ENCODE data around the gene PITPNM1. TPM values are rescaled to one million over a fixed set of nuclear protein-coding genes. Genes with fewer than 3 reads are reported as not detected.

PITPNM1 gene
- total and polyA plus RNA-seq, 3 experiments from 2014 or later, result 49.6 to 109 (median 94.0) TPM

Other genes starting within 250 kb of the PITPNM1 start
- 100 to 1,000 TPM; 237 to 246 TPM for gene GRK2, start 238.9 kb downstream of the PITPNM1 start, total RNA-seq
- 69.9 TPM for gene GRK2, start 238.9 kb downstream of the PITPNM1 start, polyA plus RNA-seq
- gene ANKRD13D, start 216.1 kb downstream of the PITPNM1 start, total RNA-seq, result 10 to 100 TPM; 84.9 to 90.1 TPM
- 23.9 TPM for gene ANKRD13D, start 216.1 kb downstream of the PITPNM1 start, polyA plus RNA-seq
- gene SSH3, start 201.8 kb downstream of the PITPNM1 start, total RNA-seq, result 10 to 100 TPM in 1 of 2 experiments, 1 to 10 TPM in 1; 8.4 to 10.6 TPM
- gene SSH3, start 201.8 kb downstream of the PITPNM1 start, polyA plus RNA-seq, result 3.5 TPM
- gene POLD4, start 151.8 kb downstream of the PITPNM1 start, total RNA-seq, result 10 to 100 TPM; 32.3 to 37.8 TPM
- gene POLD4, start 151.8 kb downstream of the PITPNM1 start, polyA plus RNA-seq, result 91.2 TPM
- 1 to 10 TPM; 3.5 to 4.2 TPM for gene CLCF1, start 131.8 kb downstream of the PITPNM1 start, total RNA-seq
- gene CLCF1, start 131.8 kb downstream of the PITPNM1 start, polyA plus RNA-seq, result 4.6 TPM
- 10 to 100 TPM; 36.8 to 38.8 TPM for gene RAD9A, start 113.4 kb downstream of the PITPNM1 start, total RNA-seq
- gene RAD9A, start 113.4 kb downstream of the PITPNM1 start, polyA plus RNA-seq, result 9.4 TPM
- 100 to 1,000 TPM; 338 to 357 TPM for gene PPP1CA, start 103.5 kb downstream of the PITPNM1 start, total RNA-seq
- gene PPP1CA, start 103.5 kb downstream of the PITPNM1 start, polyA plus RNA-seq, result 564 TPM
- 100 to 1,000 TPM; 102 to 105 TPM for gene TBC1D10C, start 101.3 kb downstream of the PITPNM1 start, total RNA-seq
- gene TBC1D10C, start 101.3 kb downstream of the PITPNM1 start, polyA plus RNA-seq, result 331 TPM
- 1 to 10 TPM; 2.0 to 2.7 TPM for gene CARNS1, start 89.7 kb downstream of the PITPNM1 start, total RNA-seq
- 1.8 TPM for gene CARNS1, start 89.7 kb downstream of the PITPNM1 start, polyA plus RNA-seq
- 10 to 100 TPM; 86.0 to 88.4 TPM for gene RPS6KB2, start 76.9 kb downstream of the PITPNM1 start, total RNA-seq
- gene RPS6KB2, start 76.9 kb downstream of the PITPNM1 start, polyA plus RNA-seq, result 54.0 TPM
- gene PTPRCAP, start 67.7 kb downstream of the PITPNM1 start, total RNA-seq, result 100 to 1,000 TPM; 145 to 163 TPM
- 1,075 TPM for gene PTPRCAP, start 67.7 kb downstream of the PITPNM1 start, polyA plus RNA-seq
- gene CORO1B, start 61.9 kb downstream of the PITPNM1 start, total RNA-seq, result 10 to 100 TPM; 90.3 to 92.8 TPM
- 12.2 TPM for gene CORO1B, start 61.9 kb downstream of the PITPNM1 start, polyA plus RNA-seq
- gene GPR152, start 52.6 kb downstream of the PITPNM1 start, total RNA-seq, result not detected
- gene GPR152, start 52.6 kb downstream of the PITPNM1 start, polyA plus RNA-seq, result 0.87 TPM
- under 1 TPM; 0.28 to 0.33 TPM for gene CABP4, start 50.0 kb downstream of the PITPNM1 start, total RNA-seq
- gene CABP4, start 50.0 kb downstream of the PITPNM1 start, polyA plus RNA-seq, result 0.36 TPM
- 10 to 100 TPM; 49.6 to 57.9 TPM for gene TMEM134, start 36.1 kb downstream of the PITPNM1 start, total RNA-seq
- 152 TPM for gene TMEM134, start 36.1 kb downstream of the PITPNM1 start, polyA plus RNA-seq
- 100 to 1,000 TPM; 160 to 171 TPM for gene AIP, start 22.3 kb downstream of the PITPNM1 start, total RNA-seq
- gene AIP, start 22.3 kb downstream of the PITPNM1 start, polyA plus RNA-seq, result 210 TPM
- 10 to 100 TPM; 60.7 to 68.9 TPM for gene CDK2AP2, start 2.8 kb upstream of the PITPNM1 start, total RNA-seq
- 173 TPM for gene CDK2AP2, start 2.8 kb upstream of the PITPNM1 start, polyA plus RNA-seq
- not detected for gene CABP2, start 18.1 kb upstream of the PITPNM1 start, total RNA-seq
- gene CABP2, start 18.1 kb upstream of the PITPNM1 start, polyA plus RNA-seq, result not detected
- gene GSTP1, start 78.4 kb upstream of the PITPNM1 start, total RNA-seq, result 100 to 1,000 TPM; 462 to 474 TPM
- 333 TPM for gene GSTP1, start 78.4 kb upstream of the PITPNM1 start, polyA plus RNA-seq
- 100 to 1,000 TPM; 321 to 326 TPM for gene NDUFV1, start 101.6 kb upstream of the PITPNM1 start, total RNA-seq
- 140 TPM for gene NDUFV1, start 101.6 kb upstream of the PITPNM1 start, polyA plus RNA-seq
- gene NUDT8, start 124.6 kb upstream of the PITPNM1 start, total RNA-seq, result 10 to 100 TPM; 26.2 to 27.9 TPM
- gene NUDT8, start 124.6 kb upstream of the PITPNM1 start, polyA plus RNA-seq, result 3.5 TPM
- not detected for gene TBX10, start 134.4 kb upstream of the PITPNM1 start, total RNA-seq
- gene TBX10, start 134.4 kb upstream of the PITPNM1 start, polyA plus RNA-seq, result not detected
- under 1 TPM; 0.49 to 0.55 TPM for gene ACY3, start 145.4 kb upstream of the PITPNM1 start, total RNA-seq
- gene ACY3, start 145.4 kb upstream of the PITPNM1 start, polyA plus RNA-seq, result 0.38 TPM
- gene ALDH3B2, start 169.3 kb upstream of the PITPNM1 start, total RNA-seq, result not detected
- not detected for gene ALDH3B2, start 169.3 kb upstream of the PITPNM1 start, polyA plus RNA-seq